Keratinocyte (primary cell): ENCODE data around the gene ARMC9. TPM values are rescaled to one million over a fixed set of nuclear protein-coding genes. Genes with fewer than 3 reads are reported as not detected.
A peak's percentile ranks its signal among the peaks of the same experiment; 100 is the strongest.

ENCODE experiments used
- DNase-seq: peaks from one replicate; pipeline ENCODE4 v3.0.0-alpha.2; 2011; ENCODE audit warnings: low read depth, missing footprints, low spot score
- FAIRE-seq: peaks from 2 replicates; lab custom pipeline; 2011; peaks lifted over from hg19 to GRCh38; lab: Jason Lieb, UNC
- H2AFZ ChIP-seq: 2 replicates; pipeline ENCODE4 v1.6.0; 2012; ENCODE audit warnings: low read length, control low read depth, inconsistent platforms; ENCODE audit not compliant: control insufficient read depth
- H3K27ac ChIP-seq: 2 replicates; pipeline ENCODE4 v1.5.1; 2011; ENCODE audit warnings: low read length; ENCODE audit not compliant: control insufficient read depth, insufficient read depth
- H3K27me3 ChIP-seq: 3 replicates; pipeline ENCODE4 v1.6.0; 2011; ENCODE audit warnings: low read length; ENCODE audit not compliant: control insufficient read depth, insufficient read depth; ENCODE audit errors: extremely low read depth
- H3K36me3 ChIP-seq, 2 experiments: 2 replicates in 1 of 2; 3 replicates in 1 of 2; pipeline ENCODE4 v1.5.1; 2011; ENCODE audit warnings: low read length in 2 of 2, mild to moderate bottlenecking in 1 of 2; ENCODE audit not compliant: control insufficient read depth in 2 of 2, insufficient read depth in 2 of 2; ENCODE audit errors: extremely low read depth in 1 of 2
- H3K4me1 ChIP-seq: 3 replicates; pipeline ENCODE4 v1.5.1; 2011; ENCODE audit warnings: low read length; ENCODE audit not compliant: control insufficient read depth, insufficient read depth; ENCODE audit errors: extremely low read depth
- H3K4me2 ChIP-seq: 3 replicates; pipeline ENCODE4 v1.6.0; 2011; ENCODE audit warnings: low read depth, low read length; ENCODE audit not compliant: control insufficient read depth, insufficient read depth; ENCODE audit errors: extremely low read depth
- H3K4me3 ChIP-seq, 3 experiments: fragments of 200-600 bp in 1 of 3; sonication (generic) in 1 of 3; 2 replicates in 2 of 3; 3 replicates in 1 of 3; pipeline ENCODE4 v1.5.1; 2011 to 2016; ENCODE audit warnings: low read length in 3 of 3, mild to moderate bottlenecking in 3 of 3, control low read depth in 2 of 3, inconsistent platforms in 1 of 3, low read depth in 1 of 3, mixed read lengths in 1 of 3, mixed run types in 1 of 3, moderate library complexity in 1 of 3; ENCODE audit not compliant: control insufficient read depth in 2 of 3, insufficient read depth in 2 of 3; ENCODE audit errors: extremely low read depth in 1 of 3
- H3K79me2 ChIP-seq: 2 replicates; pipeline ENCODE4 v1.6.0; 2012; ENCODE audit warnings: low read length; ENCODE audit not compliant: control insufficient read depth, insufficient read depth
- H3K9ac ChIP-seq: 3 replicates; pipeline ENCODE4 v1.6.0; 2011; ENCODE audit warnings: low read length; ENCODE audit not compliant: control insufficient read depth, insufficient read depth; ENCODE audit errors: extremely low read depth
- H3K9me1 ChIP-seq: 3 replicates; pipeline ENCODE4 v1.6.0; 2011; ENCODE audit warnings: low read length; ENCODE audit not compliant: control insufficient read depth, insufficient read depth; ENCODE audit errors: extremely low read depth
- H3K9me3 ChIP-seq: 2 replicates; pipeline ENCODE4 v1.5.1; 2012; ENCODE audit warnings: low read depth, low read length; ENCODE audit not compliant: control insufficient read depth
- H4K20me1 ChIP-seq: 3 replicates; pipeline ENCODE4 v1.6.0; 2011; ENCODE audit warnings: low read length; ENCODE audit not compliant: control insufficient read depth, insufficient read depth; ENCODE audit errors: extremely low read depth
- CTCF ChIP-seq, 3 experiments: IDR thresholded peaks in 1 of 3; conservative IDR thresholded peaks in 1 of 3; optimal IDR thresholded peaks in 1 of 3; 2 replicates in 2 of 3; 3 replicates in 1 of 3; pipeline versions ENCODE3 to v1.5.1; 2011; ENCODE audit warnings: low read length in 3 of 3, mild to moderate bottlenecking in 3 of 3, moderate library complexity in 2 of 3, control low read depth in 1 of 3, inconsistent platforms in 1 of 3; ENCODE audit not compliant: insufficient read depth in 2 of 3; ENCODE audit errors: extremely low read depth in 1 of 3
- EZH2 ChIP-seq: IDR thresholded peaks from one replicate; pipeline ENCODE4 v1.6.1; 2012; ENCODE audit warnings: inconsistent platforms, mild to moderate bottlenecking, low read length, moderate library complexity
- dilution Hi-C: fragments of 300-500 bp; cut with MboI; formaldehyde crosslinking; loops from one replicate; pipeline ENCODE4 v1.7.0; 2020; ENCODE audit warnings: low sequenced_read_pairs; ENCODE audit not compliant: extremely low pct_ligation_motif_present
- polyA plus RNA-seq, 5 experiments: library from polyadenylated mRNA; depleted of rRNA in 3 of 5; stranded (reverse) in 3 of 5; stranded (forward) in 1 of 5; unstranded in 1 of 5; fragments of >200 nt; gene quantifications; 1 replicate in 1 of 5; 2 replicates in 3 of 5; 3 replicates in 1 of 5; pipeline versions ENCODE4 v1.2.1 to v1.2.3, GENCODE V29; 2011 to 2012; ENCODE audit warnings: missing spikeins in 2 of 5, low read depth in 1 of 5, low replicate concordance in 1 of 5

The ARMC9 gene
- polyA plus RNA-seq, 1 donor (not counting 4 experiments of a cell fraction or from before 2014, with no cell fraction given): 16.2 TPM

DNA sequence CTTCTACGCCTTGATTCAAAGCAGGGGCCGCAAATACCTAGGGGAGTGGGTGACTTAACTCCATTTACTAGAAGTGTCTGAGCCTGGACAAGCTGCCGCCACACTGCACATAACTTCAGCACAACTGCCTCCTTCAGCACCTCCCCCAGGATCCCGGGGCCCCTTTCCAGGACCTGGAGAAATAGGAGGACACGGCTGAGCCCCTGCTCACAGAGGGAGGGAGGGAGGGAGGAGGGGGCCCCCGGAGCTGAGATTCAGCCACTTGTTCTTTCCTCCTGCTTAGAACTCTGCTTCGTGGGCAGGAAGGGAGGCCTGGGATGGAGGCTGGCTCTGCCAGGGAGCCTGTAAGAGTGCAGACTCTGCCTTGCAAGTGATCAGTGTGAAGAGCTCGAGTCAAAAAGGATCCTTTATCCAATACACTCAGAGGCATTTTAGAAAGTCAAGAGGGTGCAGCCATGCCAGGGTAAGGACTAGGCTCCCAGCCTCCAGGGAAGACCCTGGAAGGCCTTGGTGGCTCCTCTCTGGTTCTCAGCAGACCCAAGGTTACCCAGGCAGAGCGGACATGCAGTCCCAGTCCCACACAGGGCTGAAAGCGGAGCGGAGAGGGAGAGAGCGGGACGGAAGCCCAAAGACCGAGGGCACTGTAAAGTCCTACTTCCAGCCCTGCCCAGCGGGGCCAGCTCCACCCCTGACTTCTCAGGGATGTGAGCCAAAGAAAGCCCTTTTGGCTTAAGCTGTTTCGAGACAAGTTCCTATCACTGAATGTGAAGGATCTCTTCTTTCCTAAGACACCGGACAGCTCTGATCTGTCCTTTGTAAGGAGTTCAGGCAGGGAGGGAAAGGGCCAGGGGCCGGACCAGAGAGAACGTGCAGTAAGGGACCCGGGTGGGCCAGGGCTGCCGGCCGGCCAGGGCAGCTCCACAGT lies 8.6 kb upstream of the ARMC9 start:
- Histone ChIP-seq H3K9me1 (no peaks in the 10 kb centered on the region), H3K79me2 (no peaks in the 10 kb centered on the region), H3K27me3 (peaks cover 30% of the 10 kb centered on the region), H3K9ac (no peak overlapping the region), H2AFZ (no peak overlapping the region), H3K4me3 (no peak overlapping the region), H3K4me2 (no peak overlapping the region), H4K20me1 (no peaks in the 10 kb centered on the region), H3K9me3 (no peaks in the 10 kb centered on the region), H3K36me3 (no peaks in the 10 kb centered on the region), H3K27ac (no peak overlapping the region), H3K4me1 (no peaks in the 10 kb centered on the region)
- dilution Hi-C loops: no loop called here
- TF ChIP-seq EZH2: no peak
- TF ChIP-seq CTCF (optimal IDR thresholded peaks at IDR 0.05 in 1 of 3, IDR thresholded peaks at IDR 0.05 in 1 of 3, conservative IDR thresholded peaks at IDR 0.05 in 1 of 3; ENCODE audit: extremely low read depth in 1 of 3, insufficient read depth in 2 of 3, low read length in 3 of 3): no peak
- no peak for DNase-seq
- FAIRE-seq: no peak

GRCh38 chr2:231190531-231191197 lies 7.8 kb upstream of the ARMC9 start:
- Histone ChIP-seq H3K9me3 (no peaks in the 10 kb centered on the region), H3K9ac (no peak overlapping the region), H2AFZ (peak overlapping the region; percentile 47), H3K27ac (no peak overlapping the region), H3K4me2 (peak overlapping the region; percentile 51), H3K4me1 (no peaks in the 10 kb centered on the region), H3K79me2 (no peaks in the 10 kb centered on the region), H3K9me1 (no peaks in the 10 kb centered on the region), H3K27me3 (peaks cover 30% of the 10 kb centered on the region), H4K20me1 (no peaks in the 10 kb centered on the region), H3K36me3 (no peaks in the 10 kb centered on the region), H3K4me3 (no peak overlapping the region)
- dilution Hi-C loops: no loop called here
- DNase-seq: no peak
- FAIRE-seq: no peak
- peak; percentile 70 for TF ChIP-seq EZH2
- peak in 1 of 3 experiments; percentile 41 for TF ChIP-seq CTCF (optimal IDR thresholded peaks at IDR 0.05 in 1 of 3, IDR thresholded peaks at IDR 0.05 in 1 of 3, conservative IDR thresholded peaks at IDR 0.05 in 1 of 3; ENCODE audit: extremely low read depth in 1 of 3, insufficient read depth in 2 of 3, low read length in 3 of 3)
